ENCODE results near the gene SERPINA4. TPM values are rescaled to one million over a fixed set of nuclear protein-coding genes. Genes with fewer than 3 reads are reported as not detected.

The SERPINA4 gene
- total and polyA plus RNA-seq, 2 donors (not counting 3 experiments of a cell fraction or from before 2014, with no cell fraction given), result not detected

GRCh38 chr14:94613720-94614644 is 52.7 kb downstream of the SERPINA4 start:
- POLR2A ChIA-PET, result no interaction called here
- H4K20me1 ChIP-seq (replicated peaks; ENCODE audit: control insufficient read depth, extremely low read depth, insufficient read depth, low read length), result no peaks in the 10 kb centered on the region
- H3K27me3 ChIP-seq (ENCODE audit: control insufficient read depth in 2 of 2, insufficient read depth in 2 of 2, low read length in 2 of 2), result no peaks in the 10 kb centered on the region
- H3K27ac ChIP-seq (ENCODE audit: insufficient read depth, low read depth, low read length), result no peak overlapping the region
- H2AFZ ChIP-seq (ENCODE audit: low read depth, low read length), result no peak overlapping the region
- no peak overlapping the region for H3K4me3 ChIP-seq (replicated peaks in 1 of 3; ENCODE audit: insufficient read depth in 1 of 3, low read depth in 1 of 3, low read length in 3 of 3)
- BruUV-seq (replicated peaks), result no TSS peak
- H3K9me1 ChIP-seq (replicated peaks; ENCODE audit: control insufficient read depth, extremely low read depth, insufficient read depth, low read length), result no peaks in the 10 kb centered on the region
- no peak for FAIRE-seq
- no peaks in the 10 kb centered on the region for H3K4me1 ChIP-seq (ENCODE audit: control insufficient read depth, extremely low read depth, insufficient read depth, low read length)
- H3K4me2 ChIP-seq (ENCODE audit: insufficient read depth, low read length), result no peak overlapping the region
- CTCF ChIA-PET, result no interaction called here
- no peaks in the 10 kb centered on the region for H3K9me3 ChIP-seq (replicated peaks; ENCODE audit: control insufficient read depth, insufficient read depth, low read length)
- DNase-seq (ENCODE audit: low read depth, low spot score), result no peak
- no peaks in the 10 kb centered on the region for H3K36me3 ChIP-seq (ENCODE audit: control insufficient read depth in 2 of 2, extremely low read depth in 1 of 2, insufficient read depth in 2 of 2, low read length in 2 of 2)
- no peaks in the 10 kb centered on the region for H3K79me2 ChIP-seq (ENCODE audit: control insufficient read depth, insufficient read depth, low read length)
- H3K9ac ChIP-seq (replicated peaks; ENCODE audit: extremely low read depth, insufficient read depth, low read length), result no peak overlapping the region
- no peak for TF ChIP-seq GATA2 (IDR thresholded peaks at IDR 0.05; ENCODE audit: insufficient read depth, insufficient read length, low read depth, low read length)
- no peak for TF ChIP-seq JUN (IDR thresholded peaks at IDR 0.05; ENCODE audit: borderline replicate concordance, insufficient read depth, insufficient read length, low read depth)
- intact Hi-C loops (cut with micrococcal nuclease) (no loop called here), dilution Hi-C loops (cut with MboI; ENCODE audit: extremely low pct_ligation_motif_present, low sequenced_read_pairs) (no loop called here)

- POLR2A ChIA-PET, result no interaction called here
- intact Hi-C loops (cut with micrococcal nuclease), result no loop called here
- Histone ChIP-seq H3K9me1 (replicated peaks; ENCODE audit: control insufficient read depth, extremely low read depth, insufficient read depth, low read length) (no peaks in the 10 kb centered on the region), H3K9me3 (replicated peaks; ENCODE audit: control insufficient read depth, insufficient read depth, low read length) (no peaks in the 10 kb centered on the region), H3K79me2 (ENCODE audit: control insufficient read depth, insufficient read depth, low read length) (no peaks in the 10 kb centered on the region), H3K9ac (replicated peaks; ENCODE audit: extremely low read depth, insufficient read depth, low read length) (no peak overlapping the region), H4K20me1 (replicated peaks; ENCODE audit: control insufficient read depth, extremely low read depth, insufficient read depth, low read length) (no peaks in the 10 kb centered on the region), H2AFZ (ENCODE audit: low read depth, low read length) (no peak overlapping the region), H3K36me3 (ENCODE audit: control insufficient read depth in 2 of 2, extremely low read depth in 1 of 2, insufficient read depth in 2 of 2, low read length in 2 of 2) (no peaks in the 10 kb centered on the region), H3K27ac (ENCODE audit: insufficient read depth, low read depth, low read length) (no peak overlapping the region), H3K4me3 (replicated peaks in 1 of 3; ENCODE audit: insufficient read depth in 1 of 3, low read depth in 1 of 3, low read length in 3 of 3) (no peak overlapping the region), H3K4me2 (ENCODE audit: insufficient read depth, low read length) (no peak overlapping the region), H3K27me3 (ENCODE audit: control insufficient read depth in 2 of 2, insufficient read depth in 2 of 2, low read length in 2 of 2) (no peaks in the 10 kb centered on the region), H3K4me1 (ENCODE audit: control insufficient read depth, extremely low read depth, insufficient read depth, low read length) (no peaks in the 10 kb centered on the region)
- FAIRE-seq (no peak), DNase-seq (ENCODE audit: low read depth, low spot score) (no peak)
- no peak for TF ChIP-seq MAX (IDR thresholded peaks at IDR 0.05; ENCODE audit: insufficient read depth, insufficient read length)
- no peak for TF ChIP-seq JUN (IDR thresholded peaks at IDR 0.05; ENCODE audit: borderline replicate concordance, insufficient read depth, insufficient read length, low read depth)
- TF ChIP-seq MYC (IDR thresholded peaks at IDR 0.05; ENCODE audit: low read depth, low read length), result no peak
- TF ChIP-seq FOS (IDR thresholded peaks at IDR 0.05; ENCODE audit: borderline replicate concordance, insufficient read depth, low read length), result no peak
- no peak for TF ChIP-seq GATA2 (IDR thresholded peaks at IDR 0.05; ENCODE audit: insufficient read depth, insufficient read length, low read depth, low read length)
- TF ChIP-seq POLR2A (IDR thresholded peaks at IDR 0.05; ENCODE audit: low read depth, low read length), result no peak
- TF ChIP-seq, protein P1, sequence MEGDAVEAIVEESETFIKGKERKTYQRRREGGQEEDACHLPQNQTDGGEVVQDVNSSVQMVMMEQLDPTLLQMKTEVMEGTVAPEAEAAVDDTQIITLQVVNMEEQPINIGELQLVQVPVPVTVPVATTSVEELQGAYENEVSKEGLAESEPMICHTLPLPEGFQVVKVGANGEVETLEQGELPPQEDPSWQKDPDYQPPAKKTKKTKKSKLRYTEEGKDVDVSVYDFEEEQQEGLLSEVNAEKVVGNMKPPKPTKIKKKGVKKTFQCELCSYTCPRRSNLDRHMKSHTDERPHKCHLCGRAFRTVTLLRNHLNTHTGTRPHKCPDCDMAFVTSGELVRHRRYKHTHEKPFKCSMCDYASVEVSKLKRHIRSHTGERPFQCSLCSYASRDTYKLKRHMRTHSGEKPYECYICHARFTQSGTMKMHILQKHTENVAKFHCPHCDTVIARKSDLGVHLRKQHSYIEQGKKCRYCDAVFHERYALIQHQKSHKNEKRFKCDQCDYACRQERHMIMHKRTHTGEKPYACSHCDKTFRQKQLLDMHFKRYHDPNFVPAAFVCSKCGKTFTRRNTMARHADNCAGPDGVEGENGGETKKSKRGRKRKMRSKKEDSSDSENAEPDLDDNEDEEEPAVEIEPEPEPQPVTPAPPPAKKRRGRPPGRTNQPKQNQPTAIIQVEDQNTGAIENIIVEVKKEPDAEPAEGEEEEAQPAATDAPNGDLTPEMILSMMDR (IDR thresholded peaks at IDR 0.05; ENCODE audit: extremely low read depth in 1 of 2, insufficient read depth in 1 of 2, low read depth in 1 of 2, low read length in 2 of 2), result no peak
- no peak for TF ChIP-seq POLR2AphosphoS5 (IDR thresholded peaks at IDR 0.05; ENCODE audit: insufficient read depth, low read depth, low read length)
- no peak for TF ChIP-seq EZH2 (IDR thresholded peaks at IDR 0.05; ENCODE audit: borderline replicate concordance, low read depth, low read length, severe bottlenecking)
- CTCF ChIA-PET, result no interaction called here
- dilution Hi-C loops (cut with MboI; ENCODE audit: extremely low pct_ligation_motif_present, low sequenced_read_pairs), result no loop called here
- no TSS peak for BruUV-seq (replicated peaks)
These were observed 53.6 kb downstream of the SERPINA4 start for GRCh38 chr14:94614802-94615201.

Data from endothelial cell of umbilical vein (primary cell).